Tibial nerve (tissue), 4 donors: ENCODE results near the gene ADAMTS17.

ENCODE experiments used
- EP300 ChIP-seq, 2 donors: sonication (generic); formaldehyde crosslinking; IDR thresholded peaks; one replicate each; pipeline ENCODE4 v1.6.1; 2017; ENCODE audit warnings: antibody characterized with exemption in 2 of 2, mild to moderate bottlenecking in 1 of 2
- POLR2A ChIP-seq, 2 donors: fragments of 450-650 bp; IDR thresholded peaks; one replicate each; pipeline ENCODE4 v1.6.1; 2017; ENCODE audit warnings: antibody characterized with exemption in 2 of 2, mild to moderate bottlenecking in 2 of 2, moderate library complexity in 2 of 2
- TF ChIP-seq, protein P1 (sequence below), 5 experiments: fragments of 200-600 bp in 3 of 5; fragments of 450-650 bp in 2 of 5; sonication (generic) in 3 of 5; IDR thresholded peaks; one replicate each; pipeline ENCODE4 v1.5.1; 2016 to 2019; ENCODE audit warnings: antibody characterized with exemption in 5 of 5, mild to moderate bottlenecking in 3 of 5, moderate library complexity in 2 of 5

DNA sequence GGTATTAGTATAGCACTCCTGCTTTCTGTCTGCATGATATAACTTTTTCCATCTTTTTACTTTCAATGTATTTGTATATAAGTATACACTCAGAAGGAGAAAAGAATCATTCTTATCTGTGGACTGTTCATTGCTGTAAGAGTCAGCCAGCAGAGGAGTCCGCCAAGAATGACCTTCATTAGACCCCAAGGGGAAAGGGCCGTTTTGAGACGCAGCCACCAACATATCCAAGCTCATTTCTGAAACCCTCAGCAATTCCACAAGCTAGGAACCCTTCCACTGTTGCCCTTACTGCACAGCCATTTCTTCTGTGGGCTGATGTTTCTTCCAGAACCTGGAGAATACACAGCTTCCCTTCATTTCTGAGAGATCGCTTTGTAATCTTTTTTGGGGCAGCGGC lies 301.8 kb downstream of the ADAMTS17 start:
- TF ChIP-seq, protein P1, sequence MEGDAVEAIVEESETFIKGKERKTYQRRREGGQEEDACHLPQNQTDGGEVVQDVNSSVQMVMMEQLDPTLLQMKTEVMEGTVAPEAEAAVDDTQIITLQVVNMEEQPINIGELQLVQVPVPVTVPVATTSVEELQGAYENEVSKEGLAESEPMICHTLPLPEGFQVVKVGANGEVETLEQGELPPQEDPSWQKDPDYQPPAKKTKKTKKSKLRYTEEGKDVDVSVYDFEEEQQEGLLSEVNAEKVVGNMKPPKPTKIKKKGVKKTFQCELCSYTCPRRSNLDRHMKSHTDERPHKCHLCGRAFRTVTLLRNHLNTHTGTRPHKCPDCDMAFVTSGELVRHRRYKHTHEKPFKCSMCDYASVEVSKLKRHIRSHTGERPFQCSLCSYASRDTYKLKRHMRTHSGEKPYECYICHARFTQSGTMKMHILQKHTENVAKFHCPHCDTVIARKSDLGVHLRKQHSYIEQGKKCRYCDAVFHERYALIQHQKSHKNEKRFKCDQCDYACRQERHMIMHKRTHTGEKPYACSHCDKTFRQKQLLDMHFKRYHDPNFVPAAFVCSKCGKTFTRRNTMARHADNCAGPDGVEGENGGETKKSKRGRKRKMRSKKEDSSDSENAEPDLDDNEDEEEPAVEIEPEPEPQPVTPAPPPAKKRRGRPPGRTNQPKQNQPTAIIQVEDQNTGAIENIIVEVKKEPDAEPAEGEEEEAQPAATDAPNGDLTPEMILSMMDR (IDR thresholded peaks at IDR 0.05), result no peak
- no peak for TF ChIP-seq POLR2A (IDR thresholded peaks at IDR 0.05)
- no peak for TF ChIP-seq EP300 (IDR thresholded peaks at IDR 0.05)
